ENCODE results near the gene GPR107.
A peak's percentile ranks its signal among the peaks of the same experiment; 100 is the strongest.

GPR107 gene

GRCh38 chr9:130112538-130113151 is 58.9 kb downstream of the GPR107 start:
- DNase-seq: no peak

GRCh38 chr9:130114741-130115140 is 61.0 kb downstream of the GPR107 start:
- no peak for DNase-seq

- no peak for DNase-seq
Measured at GRCh38 chr9:130116346-130116745, 62.6 kb downstream of the GPR107 start.

- no peak for DNase-seq
Measured at GRCh38 chr9:130117376-130117775, 63.7 kb downstream of the GPR107 start.

- DNase-seq: no peak
Measured at GRCh38 chr9:130117816-130118632, 64.3 kb downstream of the GPR107 start.

GRCh38 chr9:130118841-130119518 is 65.3 kb downstream of the GPR107 start:
- DNase-seq: no peak

GRCh38 chr9:130119519-130120298 is 66.0 kb downstream of the GPR107 start:
- DNase-seq: no peak

GRCh38 chr9:130120299-130120587 is 66.5 kb downstream of the GPR107 start:
- no peak for DNase-seq

- no peak for DNase-seq
Measured at GRCh38 chr9:130120832-130121231, 67.1 kb downstream of the GPR107 start.

- DNase-seq: no peak
Measured at GRCh38 chr9:130122456-130122855, 68.8 kb downstream of the GPR107 start.

GRCh38 chr9:130124085-130124860 is 70.6 kb downstream of the GPR107 start:
- no peak for DNase-seq

GRCh38 chr9:130126721-130127433 is 73.2 kb downstream of the GPR107 start:
- no peak for DNase-seq

GRCh38 chr9:130128251-130128650 is 74.5 kb downstream of the GPR107 start:
- DNase-seq: peak; percentile 62

- peak; percentile 43 for DNase-seq
Measured at GRCh38 chr9:130128733-130129431, 75.2 kb downstream of the GPR107 start.

- DNase-seq: peak; percentile 16
Measured at GRCh38 chr9:130129432-130130061, 75.8 kb downstream of the GPR107 start.

GRCh38 chr9:130132746-130133145 is 79.0 kb downstream of the GPR107 start:
- DNase-seq: no peak

GRCh38 chr9:130137081-130137640 is 83.5 kb downstream of the GPR107 start:
- no peak for DNase-seq

GRCh38 chr9:130137641-130138081 is 84.0 kb downstream of the GPR107 start:
- DNase-seq: no peak

GRCh38 chr9:130138171-130138653 is 84.5 kb downstream of the GPR107 start:
- DNase-seq: no peak

- no peak for DNase-seq
Measured at GRCh38 chr9:130138791-130139190, 85.1 kb downstream of the GPR107 start.
